Measurements from ENCODE around the gene GET3.

GRCh38 chr19:12788682-12789097 lies 51.4 kb downstream of the GET3 start:
- TF ChIP-seq YY1 (IDR thresholded peaks at IDR 0.05; ENCODE audit: insufficient read depth, insufficient read length) (no peak), ZNF274 (IDR thresholded peaks at IDR 0.05; ENCODE audit: low read depth, low read length) (no peak), SUZ12 (IDR thresholded peaks at IDR 0.05; ENCODE audit: extremely low read depth, insufficient read depth, insufficient read length) (no peak)
